GM12891 (cell line): ENCODE measurements around the gene ELAVL4.

Experiments used
- PAX5 ChIP-seq: IDR thresholded peaks from 2 replicates; pipeline ENCODE4 v1.6.1; 2011; ENCODE audit warnings: low read length, moderate library complexity, mild to moderate bottlenecking; ENCODE audit not compliant: insufficient read depth, severe bottlenecking
- POLR2A ChIP-seq: IDR thresholded peaks from 2 replicates; pipeline ENCODE4 v1.6.1; 2011; ENCODE audit warnings: low read depth, low read length, control low read depth
- POLR2AphosphoS5 ChIP-seq: IDR thresholded peaks from 2 replicates; pipeline ENCODE4 v1.6.1; 2011; ENCODE audit warnings: low read depth, low read length, control low read depth
- POU2F2 ChIP-seq: IDR thresholded peaks from 2 replicates; pipeline ENCODE4 v1.6.1; 2011; ENCODE audit warnings: low read depth, mild to moderate bottlenecking, control low read depth, low read length, moderate library complexity
- SPI1 ChIP-seq: IDR thresholded peaks from 2 replicates; pipeline ENCODE4 v1.6.1; 2011; ENCODE audit warnings: low read depth, low read length, control low read depth
- TAF1 ChIP-seq: IDR thresholded peaks from 2 replicates; pipeline ENCODE4 v1.6.1; 2011; ENCODE audit warnings: low read depth, low read length, control low read depth

DNA sequence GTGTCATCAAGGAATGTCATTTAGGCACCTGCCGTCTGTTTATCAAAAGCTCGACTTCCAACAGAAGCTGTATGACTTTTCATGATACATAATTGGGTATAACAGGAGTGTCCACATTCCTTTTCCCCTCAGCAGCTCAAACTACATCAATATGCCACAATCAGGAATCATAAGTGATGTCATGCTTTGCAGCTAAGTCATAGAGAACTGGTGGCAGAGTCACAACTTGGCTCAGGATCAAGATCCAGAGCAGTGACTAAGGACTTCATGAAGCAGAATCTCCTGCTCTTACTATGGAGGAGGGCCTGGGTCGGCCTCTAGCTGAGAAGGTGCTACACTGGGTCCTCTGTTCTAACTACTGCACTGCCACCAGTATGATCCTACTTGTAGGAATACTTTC, 48.4 kb upstream of the ELAVL4 start:
- TF ChIP-seq TAF1: no peak
- no peak for TF ChIP-seq POLR2AphosphoS5
- no peak for TF ChIP-seq POLR2A
- TF ChIP-seq PAX5: no peak
- no peak for TF ChIP-seq SPI1
- no peak for TF ChIP-seq POU2F2
